Mesodermal cell (in vitro differentiated cells): ENCODE results near the gene AP3M1.

Experiments used
- H3K27ac ChIP-seq: 2 replicates; pipeline ENCODE4 v1.7.0; 2013; ENCODE audit warnings: mild to moderate bottlenecking, low read depth, low read length, moderate library complexity; ENCODE audit not compliant: severe bottlenecking
- H3K36me3 ChIP-seq: 2 replicates; pipeline ENCODE4 v1.7.1; 2013; ENCODE audit warnings: mild to moderate bottlenecking, low read length, moderate library complexity; ENCODE audit not compliant: control insufficient read depth, insufficient read depth
- H3K4me1 ChIP-seq: one replicate; pipeline ENCODE4 v1.7.1; 2013; ENCODE audit warnings: mild to moderate bottlenecking, low read length; ENCODE audit not compliant: insufficient read depth, control insufficient read depth, poor library complexity, severe bottlenecking
- H3K4me3 ChIP-seq: 2 replicates; pipeline ENCODE4 v1.7.0; 2013; ENCODE audit warnings: low read length, control low read depth, mild to moderate bottlenecking; ENCODE audit not compliant: insufficient read depth, poor library complexity, severe bottlenecking; ENCODE audit errors: extremely low read depth
- H3K9me3 ChIP-seq: 2 replicates; pipeline ENCODE4 v1.7.1; 2013; ENCODE audit warnings: mild to moderate bottlenecking, low read length, moderate library complexity; ENCODE audit not compliant: control insufficient read depth
- WGBS, 2 experiments: methylation state at CpG; one replicate each; pipeline ENCODE4 v1.1.5; 2013; ENCODE audit warnings: missing lambda C conversion rate in 2 of 2; ENCODE audit not compliant: insufficient coverage in 2 of 2; 5-methylcytosine and 5-hydroxymethylcytosine counted together

Gene AP3M1

DNA sequence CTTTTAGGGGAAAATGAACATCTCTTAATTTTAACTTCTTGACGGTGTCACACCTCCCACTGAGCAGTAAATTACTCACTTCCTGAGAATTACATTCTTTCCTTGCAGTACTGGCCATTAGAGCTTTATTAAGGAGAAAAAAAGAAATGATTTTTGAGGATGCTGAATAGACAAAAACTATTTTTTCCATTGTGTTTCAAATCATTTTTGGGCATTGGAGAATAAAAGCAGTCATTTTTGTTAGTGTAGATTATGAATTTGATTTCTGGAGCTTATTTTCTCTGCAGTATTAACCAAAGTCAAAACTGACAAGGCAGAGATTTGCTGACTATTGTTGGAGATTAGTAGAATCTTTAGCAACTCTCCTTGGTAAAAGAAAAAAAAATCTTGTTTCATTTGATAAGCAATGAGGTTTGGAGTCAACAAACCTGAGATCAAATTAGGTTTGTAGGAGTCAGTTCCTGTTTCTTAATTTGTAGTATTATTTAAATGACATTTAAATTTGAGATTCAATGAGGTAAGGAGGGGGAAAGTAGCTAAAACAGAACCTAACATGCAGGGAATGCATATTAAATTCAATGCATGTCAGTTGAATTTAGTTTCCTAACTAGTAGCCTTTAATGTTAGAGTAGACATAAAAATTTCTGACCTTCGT is 70.6 kb downstream of the AP3M1 start:
- no peak overlapping the region for H3K4me3 ChIP-seq
- no peak overlapping the region for H3K27ac ChIP-seq
- WGBS, 2 experiments, result no CpG with 5 or more reads among the region's 2 CpGs
- no peaks in the 10 kb centered on the region for H3K9me3 ChIP-seq
- H3K36me3 ChIP-seq, result peaks cover 53% of the 10 kb centered on the region
- H3K4me1 ChIP-seq, result peaks cover 44% of the 10 kb centered on the region

DNA sequence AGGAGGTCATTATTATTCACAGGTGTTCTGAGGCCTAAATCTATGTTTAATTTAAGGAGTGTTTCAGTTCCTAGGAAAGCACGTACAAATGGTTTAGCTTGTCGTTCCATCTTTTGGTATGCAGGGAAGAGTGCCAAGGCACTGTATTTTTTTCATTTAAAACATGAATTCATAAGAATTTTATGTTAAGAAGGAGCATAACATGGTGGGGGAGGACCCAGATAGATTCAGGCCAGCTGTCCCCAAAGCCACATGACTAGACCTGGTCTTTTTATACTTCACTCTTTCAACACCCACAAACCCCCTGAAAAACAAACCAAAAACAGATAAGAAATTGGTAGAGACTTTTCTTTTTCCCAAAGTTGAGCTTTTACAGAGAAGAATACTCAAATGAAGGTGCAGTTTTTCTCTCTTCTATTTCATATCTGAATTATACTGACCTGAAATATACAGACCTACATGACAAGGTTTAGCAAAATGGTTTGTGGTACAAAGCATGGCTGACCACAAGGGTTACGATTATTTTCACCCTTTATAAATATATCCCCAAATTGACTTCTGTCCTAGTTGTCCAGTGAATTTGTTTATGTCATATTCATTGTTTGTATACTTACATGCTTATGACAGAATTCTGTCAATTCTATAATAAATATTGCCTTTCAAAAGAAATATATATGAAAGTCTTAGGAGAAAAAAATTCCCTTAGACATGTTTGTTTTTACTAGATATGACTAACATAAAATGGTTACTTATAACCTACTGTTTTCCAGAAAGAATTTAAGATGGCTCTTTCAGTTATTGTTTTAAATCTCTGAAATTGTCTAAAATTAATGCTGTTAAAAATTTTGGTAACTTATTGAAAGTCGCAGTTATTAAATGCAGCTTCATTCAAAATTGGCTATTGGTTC is 71.3 kb downstream of the AP3M1 start:
- Histone ChIP-seq H3K4me1 (peaks cover 44% of the 10 kb centered on the region), H3K4me3 (no peak overlapping the region), H3K36me3 (peaks cover 53% of the 10 kb centered on the region), H3K27ac (no peak overlapping the region), H3K9me3 (no peaks in the 10 kb centered on the region)
- WGBS, 2 experiments, result 75 to 100% methylated on average over 1 of the region's 4 CpGs

DNA sequence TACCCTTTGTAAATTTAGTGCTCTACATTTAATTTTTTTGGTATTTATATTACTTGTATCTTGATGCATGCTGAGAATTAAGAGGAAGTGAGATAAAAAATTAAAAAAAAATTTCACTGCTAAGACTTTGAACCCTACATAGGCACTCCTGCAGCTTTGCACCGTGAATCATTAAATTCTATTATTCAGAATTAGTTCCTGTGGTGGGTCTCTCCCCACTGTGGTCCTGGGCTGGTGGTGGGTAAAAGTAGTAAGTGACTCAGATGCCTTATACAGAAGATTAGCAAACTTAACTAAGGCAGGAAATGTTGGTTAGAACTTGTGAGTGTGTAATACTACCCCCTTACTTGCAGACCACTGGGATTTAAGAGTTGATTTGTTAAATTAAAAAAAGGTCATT is 72.6 kb downstream of the AP3M1 start:
- Histone ChIP-seq H3K4me3 (no peak overlapping the region), H3K9me3 (no peaks in the 10 kb centered on the region), H3K4me1 (peaks cover 44% of the 10 kb centered on the region), H3K36me3 (peaks cover 55% of the 10 kb centered on the region), H3K27ac (peak overlapping the region; percentile 54)
- WGBS, 2 experiments, result no CpG with 5 or more reads among the region's 1 CpG

DNA sequence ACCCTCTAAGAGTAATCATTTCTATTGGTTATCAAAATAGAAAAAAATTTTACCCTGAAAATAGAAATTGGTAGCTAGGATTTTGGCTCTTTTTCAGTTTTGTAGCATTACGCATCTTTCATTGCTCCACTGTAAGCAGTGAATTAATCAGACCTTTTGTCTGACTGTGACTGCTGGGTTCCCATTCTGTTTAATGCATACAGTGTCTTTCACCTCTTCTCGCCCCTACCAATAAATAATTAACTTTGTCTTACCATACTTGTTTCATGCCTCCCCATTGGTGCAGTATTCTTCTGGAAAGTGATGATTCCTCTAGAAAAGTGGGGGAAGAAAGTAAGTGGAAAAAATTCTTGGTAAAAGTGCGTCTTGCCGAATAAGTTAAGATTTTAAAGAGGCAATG is 73.2 kb downstream of the AP3M1 start:
- 100% methylated on average over 1 of the region's 4 CpGs; no CpG with 5 or more reads in 1 of the 2 experiments for WGBS, 2 experiments
- no peak overlapping the region for H3K4me3 ChIP-seq
- H3K9me3 ChIP-seq, result no peaks in the 10 kb centered on the region
- H3K27ac ChIP-seq, result no peak overlapping the region
- peaks cover 55% of the 10 kb centered on the region for H3K36me3 ChIP-seq
- peaks cover 44% of the 10 kb centered on the region for H3K4me1 ChIP-seq

DNA sequence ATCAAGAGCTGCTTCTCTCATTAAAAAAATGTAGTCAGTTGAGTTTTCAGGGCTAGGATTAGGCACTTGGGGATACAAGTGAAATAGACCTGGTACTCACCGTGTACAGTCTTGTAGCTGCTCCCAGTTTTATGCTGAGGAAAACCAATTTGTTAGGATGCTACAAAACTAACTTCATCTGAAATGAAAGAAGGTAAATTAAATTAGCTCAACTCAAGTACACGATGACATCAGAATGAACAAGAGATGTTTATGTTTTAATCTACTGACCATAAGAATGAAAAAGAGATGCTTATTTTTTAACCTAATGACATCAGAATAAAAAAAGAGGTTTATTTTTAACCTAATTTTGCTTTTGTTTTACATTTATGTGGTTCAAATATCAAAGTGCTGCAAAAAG is 73.7 kb downstream of the AP3M1 start:
- no peaks in the 10 kb centered on the region for H3K9me3 ChIP-seq
- H3K27ac ChIP-seq, result no peak overlapping the region
- 86% methylated on average over 1 of the region's 2 CpGs for WGBS, 2 experiments
- H3K4me1 ChIP-seq, result peaks cover 47% of the 10 kb centered on the region
- no peak overlapping the region for H3K4me3 ChIP-seq
- H3K36me3 ChIP-seq, result peaks cover 51% of the 10 kb centered on the region

DNA sequence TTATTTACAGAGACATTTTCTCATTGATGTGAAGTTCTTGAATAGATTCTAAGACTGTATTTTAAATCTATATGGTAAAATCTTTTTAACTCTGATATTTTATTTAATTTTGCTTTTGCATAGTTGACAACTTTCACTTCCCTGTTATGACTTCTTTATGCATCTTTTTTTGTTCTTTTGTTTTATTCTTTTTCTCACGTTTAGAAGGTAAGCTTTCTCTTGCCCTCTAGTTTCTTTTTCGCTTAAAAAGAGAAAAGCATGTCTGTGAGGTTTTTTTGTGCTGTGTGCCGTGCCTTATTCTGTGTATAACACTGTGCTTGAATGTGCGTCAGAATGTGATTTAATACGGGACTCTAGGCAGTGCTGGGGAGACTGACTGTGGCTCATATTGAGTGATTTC is 74.7 kb downstream of the AP3M1 start:
- H3K27ac ChIP-seq, result peak overlapping the region; percentile 30
- no peak overlapping the region for H3K4me3 ChIP-seq
- WGBS, 2 experiments, result 87 to 97% methylated on average over 5 of the region's 5 CpGs
- H3K36me3 ChIP-seq, result peaks cover 59% of the 10 kb centered on the region
- H3K9me3 ChIP-seq, result no peaks in the 10 kb centered on the region
- H3K4me1 ChIP-seq, result peaks cover 54% of the 10 kb centered on the region

DNA sequence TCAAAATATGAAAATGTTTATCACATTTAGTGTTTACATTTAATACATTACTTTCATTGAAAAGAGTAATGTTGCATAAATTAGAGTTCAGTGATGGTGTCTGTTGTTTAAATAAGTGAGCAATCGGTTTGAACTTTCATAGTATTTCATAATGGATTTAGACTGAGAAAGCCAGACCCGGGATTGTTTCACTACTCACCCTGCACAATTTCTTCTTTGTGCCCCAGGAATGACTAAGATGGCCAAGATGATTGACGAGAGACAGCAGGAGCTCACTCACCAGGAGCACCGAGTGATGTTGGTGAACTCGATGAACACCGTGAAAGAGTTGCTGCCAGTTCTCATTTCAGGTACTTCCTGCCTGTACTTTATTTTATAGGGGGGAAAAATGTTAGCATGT is 78.1 kb downstream of the AP3M1 start:
- WGBS, 2 experiments, result 79 to 94% methylated on average over 2 to 4 of the region's 6 CpGs
- H3K9me3 ChIP-seq, result no peaks in the 10 kb centered on the region
- peaks cover 68% of the 10 kb centered on the region for H3K36me3 ChIP-seq
- H3K27ac ChIP-seq, result no peak overlapping the region
- H3K4me3 ChIP-seq, result no peak overlapping the region
- peaks cover 33% of the 10 kb centered on the region for H3K4me1 ChIP-seq

DNA sequence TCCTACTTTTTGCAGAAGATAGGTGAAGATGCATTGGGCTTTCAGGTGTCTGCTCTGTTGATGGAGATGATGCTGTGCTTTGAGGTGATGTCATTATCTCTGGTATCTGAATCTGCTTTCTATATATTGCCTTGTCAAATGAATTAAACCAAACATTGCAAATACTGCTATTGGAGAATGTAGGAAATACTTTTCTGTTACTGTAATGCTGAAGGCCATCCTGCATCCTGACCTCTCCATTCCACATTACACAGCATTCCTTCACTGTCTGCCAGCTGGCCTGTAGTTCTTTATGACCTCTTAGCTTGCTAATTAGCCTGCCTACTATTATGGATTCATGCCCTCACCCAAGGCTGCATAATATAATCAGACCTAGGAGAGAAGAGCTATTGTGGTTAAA is 79.5 kb downstream of the AP3M1 start:
- H3K4me1 ChIP-seq, result peaks cover 23% of the 10 kb centered on the region
- H3K9me3 ChIP-seq, result no peaks in the 10 kb centered on the region
- H3K36me3 ChIP-seq, result peaks cover 59% of the 10 kb centered on the region
- peak overlapping the region; percentile 70 for H3K27ac ChIP-seq
- H3K4me3 ChIP-seq, result no peak overlapping the region
